Glomerular visceral epithelial cell (primary cell): ENCODE measurements around the gene ZNF512B.
"Not testable (repeated sequence)": the region's sequence is repeated elsewhere in the genome, so short reads cannot be mapped to it uniquely, and the experiment has no call there.

Experiments used
- DNase-seq: peaks from one replicate; pipeline ENCODE4 v3.0.0-alpha.2; 2016; ENCODE audit errors: extremely low spot score

The ZNF512B gene

GRCh38 chr20:63977739-63978276, 8.1 kb upstream of the ZNF512B start:
- peak; percentile 91 for DNase-seq

- DNase-seq: no peak
Observed at GRCh38 chr20:63976980-63977738, 7.4 kb upstream of the ZNF512B start.

- DNase-seq: not testable (repeated sequence)
Observed at GRCh38 chr20:63976511-63976910, 6.8 kb upstream of the ZNF512B start.

GRCh38 chr20:63974402-63975200, 4.9 kb upstream of the ZNF512B start:
- DNase-seq: no peak

- peak; percentile 86 for DNase-seq
Observed at GRCh38 chr20:63973636-63974401, 4.1 kb upstream of the ZNF512B start.

DNA sequence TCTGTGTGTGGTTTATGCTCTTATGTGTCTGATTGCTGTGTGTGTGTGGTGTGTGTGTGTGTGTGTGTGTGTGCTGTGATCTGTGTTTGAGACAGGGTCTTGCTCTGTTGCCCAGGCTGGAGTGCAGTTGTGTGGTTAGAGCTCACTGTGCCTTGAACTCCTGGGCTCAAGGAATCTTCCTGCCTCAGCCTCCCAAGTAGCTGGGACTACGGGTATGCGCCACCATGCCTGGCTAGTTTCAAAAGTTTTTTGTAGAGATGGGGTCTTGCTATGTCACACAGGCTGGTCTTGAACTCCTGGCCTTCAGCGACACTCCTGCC, 3.4 kb upstream of the ZNF512B start:
- DNase-seq: no peak

GRCh38 chr20:63972312-63973159, 2.8 kb upstream of the ZNF512B start:
- DNase-seq: no peak

DNA sequence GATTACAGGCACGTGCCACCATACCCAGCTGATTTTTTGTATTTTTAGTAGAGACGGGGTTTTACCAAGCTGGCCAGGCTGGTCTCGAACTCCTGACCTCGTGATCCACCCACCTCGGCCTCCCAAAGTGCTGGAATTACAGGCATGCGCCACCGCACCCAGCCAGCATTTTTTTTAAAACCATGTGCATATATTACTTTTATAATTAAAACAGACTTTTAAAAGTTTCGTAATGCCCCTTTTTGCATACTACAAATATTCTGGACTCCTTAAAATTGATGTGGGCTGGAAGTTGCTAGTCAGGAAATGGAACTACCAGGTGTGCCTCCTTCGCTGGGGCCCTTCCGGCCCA, 2.2 kb upstream of the ZNF512B start:
- not testable (repeated sequence) for DNase-seq

DNA sequence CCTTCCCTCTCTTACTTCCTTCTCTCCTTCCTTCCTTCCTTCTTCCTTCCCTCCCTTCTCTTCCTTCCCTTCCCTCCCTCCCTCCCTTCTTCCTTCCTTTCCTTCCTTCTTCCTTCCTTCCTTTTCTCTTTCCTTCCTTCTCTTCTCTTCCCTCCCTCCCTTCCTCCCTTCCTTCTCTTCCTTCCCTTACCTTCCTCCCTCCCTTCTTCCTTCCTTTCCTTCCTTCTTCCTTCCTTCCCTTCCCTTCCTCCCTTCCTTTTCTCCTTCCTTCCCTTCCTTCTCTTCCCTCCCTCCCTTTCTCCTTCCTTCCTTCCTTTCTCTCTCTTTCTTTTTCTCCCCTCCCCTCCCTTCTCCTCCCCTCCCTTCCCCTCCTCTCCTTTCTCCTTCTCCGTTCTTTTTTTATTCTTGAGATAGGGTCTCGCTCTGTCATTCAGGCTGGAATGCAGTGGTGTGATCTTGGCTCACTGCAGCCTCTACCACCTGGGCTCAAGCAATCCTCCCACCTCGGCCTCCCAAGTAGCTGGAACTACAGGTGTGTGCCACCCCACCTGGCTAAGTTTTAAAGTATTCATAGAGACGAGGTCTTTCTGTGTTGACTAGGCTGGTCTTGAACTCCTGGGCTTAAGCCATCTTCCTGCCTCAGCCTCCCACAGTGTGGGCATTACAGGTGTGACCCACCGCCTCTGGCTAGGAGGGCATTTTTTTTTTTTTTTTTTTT, 1.1 kb upstream of the ZNF512B start:
- DNase-seq: no peak

- DNase-seq: no peak
Observed at GRCh38 chr20:63968928-63969760, 586 bp downstream of the ZNF512B start.

DNA sequence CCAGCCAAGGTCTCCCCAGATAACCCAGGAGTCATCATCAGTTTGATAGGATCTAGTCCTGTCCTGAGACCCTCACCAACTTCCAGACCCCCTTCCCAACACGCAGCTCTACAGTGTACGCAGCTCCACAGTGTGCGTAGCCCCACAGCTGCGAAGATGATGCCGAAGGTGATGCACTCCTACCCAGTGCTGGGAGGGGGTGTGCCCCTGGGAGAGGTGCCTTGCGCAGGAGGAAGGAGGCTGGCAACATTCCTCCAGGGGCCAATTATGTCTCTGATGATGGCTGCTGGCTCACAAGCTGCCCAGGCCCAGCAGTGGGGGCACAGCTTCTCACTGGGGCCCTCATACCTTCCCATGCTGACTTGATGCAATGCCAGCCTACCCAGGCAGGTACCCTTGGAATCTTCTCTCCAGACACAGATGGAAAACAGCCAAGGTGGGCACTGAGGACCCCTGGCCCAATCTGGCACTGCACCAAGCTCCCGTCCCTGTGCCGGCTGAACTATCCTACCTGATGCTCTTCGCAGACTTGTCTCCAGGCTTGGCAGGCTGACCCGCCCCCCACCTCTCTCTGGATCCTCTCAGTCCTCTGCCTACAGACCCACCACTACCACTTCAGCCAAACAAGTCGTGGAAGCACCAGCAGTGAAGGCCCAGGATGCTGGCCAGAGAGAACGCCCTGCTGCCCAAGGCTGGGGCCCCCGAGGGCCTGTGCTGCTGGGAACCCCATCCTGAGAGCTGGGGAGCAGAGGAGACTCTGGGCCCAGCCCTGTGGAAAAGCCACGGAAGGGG, 1.4 kb downstream of the ZNF512B start:
- no peak for DNase-seq

- DNase-seq: no peak
Observed at GRCh38 chr20:63967330-63968135, 2.2 kb downstream of the ZNF512B start.

DNA sequence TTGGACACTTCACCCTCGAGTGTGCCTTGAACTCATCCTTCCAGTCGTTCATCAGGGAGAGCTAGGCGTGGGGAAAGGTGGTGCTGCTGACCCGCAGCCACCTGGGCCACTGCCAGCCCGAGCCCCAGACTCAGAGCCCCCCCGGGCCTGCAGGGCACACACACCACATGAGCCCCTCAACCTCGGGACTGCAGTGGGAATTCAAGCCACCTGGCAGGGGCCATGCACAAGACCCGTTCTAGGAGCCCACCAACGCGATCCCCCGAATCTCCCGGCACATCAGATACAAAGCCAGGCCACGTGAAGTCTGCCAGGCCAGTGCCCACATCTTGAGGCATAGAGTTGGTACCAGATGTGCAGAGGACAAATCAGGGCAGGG, 2.8 kb downstream of the ZNF512B start:
- no peak for DNase-seq

DNA sequence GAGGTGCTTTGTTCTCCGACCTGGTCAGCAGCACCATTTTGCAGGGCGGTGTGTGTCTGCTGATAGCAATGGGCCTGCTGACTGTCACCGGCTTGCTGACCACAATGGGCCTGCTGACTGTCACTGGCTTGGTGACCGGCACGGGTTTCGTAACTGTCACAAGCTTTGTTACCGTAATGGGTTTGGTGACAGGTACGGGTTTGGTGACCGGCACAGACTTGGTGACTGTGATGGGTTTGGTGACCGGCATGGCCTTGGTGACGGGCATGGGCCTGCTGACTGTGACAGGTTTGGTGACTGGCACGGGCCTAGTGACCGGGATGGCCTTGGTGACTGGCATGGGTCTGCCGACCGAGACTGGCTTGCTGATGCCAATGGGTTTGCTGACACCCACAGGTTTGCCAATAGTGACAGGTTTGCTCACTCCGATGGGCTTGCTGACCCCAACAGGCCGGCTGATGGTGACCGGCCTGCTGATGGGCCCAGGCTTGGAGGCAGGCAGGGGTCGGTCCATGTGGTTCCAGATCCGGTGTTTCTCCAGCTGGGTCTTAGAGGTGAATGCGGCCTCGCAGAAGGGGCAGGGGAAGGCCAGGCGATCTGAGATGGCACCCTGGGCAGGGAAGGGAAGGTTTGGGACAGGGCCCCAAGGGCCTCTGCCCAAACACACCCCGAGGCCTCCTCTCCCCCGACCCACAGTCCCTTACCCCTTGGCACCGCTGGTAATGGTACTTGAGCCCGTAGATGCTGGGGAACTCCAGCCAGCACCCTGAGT, 3.4 kb downstream of the ZNF512B start:
- no peak for DNase-seq

- no peak for DNase-seq
Observed at GRCh38 chr20:63964412-63964811, 5.3 kb downstream of the ZNF512B start.

DNA sequence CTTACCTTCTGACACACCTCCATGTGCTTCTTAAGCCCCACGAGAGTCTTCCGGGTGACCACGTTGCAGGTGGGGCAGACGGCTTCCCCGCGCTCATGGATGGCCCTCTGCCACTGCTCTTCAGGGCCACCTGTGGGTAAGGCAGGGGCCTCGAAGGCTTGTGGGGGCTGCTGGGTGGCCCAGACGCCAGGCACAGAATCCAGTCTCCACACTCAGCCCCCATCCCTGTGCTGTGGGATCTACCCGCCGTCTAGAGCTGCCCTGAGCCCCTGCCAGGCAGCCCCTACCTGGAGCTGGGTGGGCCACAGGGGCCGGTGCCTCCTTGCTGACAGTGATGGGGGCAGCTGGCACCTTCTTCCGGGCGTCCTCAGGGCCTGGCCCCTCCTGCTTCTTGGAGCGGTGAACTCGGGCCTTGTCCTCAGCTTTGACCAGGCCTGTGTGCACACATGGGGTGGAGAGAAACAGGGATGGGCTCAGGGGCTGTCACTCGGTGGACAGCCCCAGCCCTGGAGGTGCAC, 5.9 kb downstream of the ZNF512B start:
- no peak for DNase-seq

DNA sequence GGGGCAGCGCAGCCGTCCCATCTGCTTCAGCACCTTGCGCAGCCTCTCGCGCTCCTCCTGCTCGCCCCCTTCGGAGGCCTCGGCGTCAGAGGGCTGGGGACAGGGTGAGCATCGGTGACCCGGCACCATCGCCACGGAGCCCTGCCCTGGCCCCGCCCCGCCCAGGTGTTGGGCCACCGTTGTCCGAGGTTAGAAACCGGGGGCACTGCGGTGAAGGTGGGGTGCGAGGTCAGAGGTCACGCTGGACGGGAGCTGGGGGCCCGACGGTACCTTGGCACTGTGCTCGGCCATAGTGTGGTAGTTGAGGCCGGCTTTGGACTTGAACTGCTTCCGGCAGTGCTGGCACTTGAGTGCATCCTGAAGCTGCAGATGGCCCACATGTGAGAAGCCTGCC, 6.4 kb downstream of the ZNF512B start:
- no peak for DNase-seq
